H1 (cell line): ENCODE data around the gene RDH11. TPM values are rescaled to one million over a fixed set of nuclear protein-coding genes. Genes with fewer than 3 reads are reported as not detected.

ENCODE experiments used
- CTCF ChIA-PET: fragments of 300-600 bp; sonication (Branson Sonifier 250); formaldehyde crosslinking; loops from one replicate; lab custom pipeline; 2021; ENCODE audit not compliant: partially characterized antibody; lab: Charles Lee
- POLR2A ChIA-PET: fragments of 300-600 bp; sonication (Branson Sonifier 250); formaldehyde crosslinking; loops from one replicate; lab custom pipeline; 2021; ENCODE audit warnings: inconsistent platforms; ENCODE audit not compliant: partially characterized antibody; lab: Charles Lee
- DNase-seq, 2 experiments: peaks; one replicate each; pipeline versions ENCODE4 v3.0.0 to v3.0.0-alpha.2; 2010 to 2022; ENCODE audit warnings: low spot score in 2 of 2, low read depth in 1 of 2, mixed read lengths in 1 of 2
- FAIRE-seq: peaks from 2 replicates; lab custom pipeline; 2011; peaks lifted over from hg19 to GRCh38; lab: Jason Lieb, UNC
- H2AFZ ChIP-seq: 2 replicates; pipeline ENCODE4 v1.8.1; 2012; ENCODE audit warnings: low read length, inconsistent platforms
- H2AK5ac ChIP-seq: 2 replicates; pipeline ENCODE4 v1.6.1; 2013; ENCODE audit warnings: low read depth, low read length
- H2BK120ac ChIP-seq: replicated peaks from 2 replicates; pipeline ENCODE3; 2013; ENCODE audit warnings: low read depth, low read length, inconsistent platforms
- H2BK12ac ChIP-seq: 2 replicates; pipeline ENCODE4 v1.6.1; 2013; ENCODE audit warnings: low read depth, low read length
- H2BK15ac ChIP-seq: 2 replicates; pipeline ENCODE4 v1.6.1; 2013; ENCODE audit warnings: low read length
- H2BK20ac ChIP-seq: 2 replicates; pipeline ENCODE4 v1.6.1; 2013; ENCODE audit warnings: low read length
- H2BK5ac ChIP-seq: 2 replicates; pipeline ENCODE4 v1.6.1; 2013; ENCODE audit warnings: low read depth, low read length
- H3K14ac ChIP-seq: 2 replicates; pipeline ENCODE4 v1.6.1; 2013; ENCODE audit warnings: inconsistent platforms; ENCODE audit not compliant: insufficient read length
- H3K18ac ChIP-seq: 2 replicates; pipeline ENCODE4 v1.6.1; 2013; ENCODE audit warnings: low read length; ENCODE audit errors: extremely low read depth
- H3K23ac ChIP-seq: 2 replicates; pipeline ENCODE4 v1.6.1; 2013; ENCODE audit warnings: inconsistent platforms; ENCODE audit not compliant: insufficient read length
- H3K23me2 ChIP-seq: 2 replicates; pipeline ENCODE4 v1.6.1; 2013; ENCODE audit warnings: low read depth, low read length
- H3K27ac ChIP-seq: 2 replicates; pipeline ENCODE4 v1.6.1; 2011; ENCODE audit warnings: low read depth, low read length, inconsistent platforms
- H3K27me3 ChIP-seq, 4 experiments: replicated peaks in 1 of 4; 1 replicate in 1 of 4; 2 replicates in 3 of 4; pipeline versions ENCODE4 v1.6.1 to v1.8.1; 2011 to 2013; ENCODE audit warnings: low read length in 3 of 4, mild to moderate bottlenecking in 3 of 4, inconsistent platforms in 2 of 4, mixed read lengths in 2 of 4, moderate library complexity in 1 of 4; ENCODE audit not compliant: control insufficient read depth in 3 of 4, insufficient read depth in 3 of 4; ENCODE audit errors: extremely low read depth in 1 of 4
- H3K36me3 ChIP-seq, 4 experiments: 2 replicates each; pipeline versions ENCODE4 v1.6.1 to v1.8.1; 2011 to 2013; ENCODE audit warnings: mild to moderate bottlenecking in 4 of 4, low read length in 3 of 4, moderate library complexity in 2 of 4, control low read depth in 1 of 4, inconsistent platforms in 1 of 4; ENCODE audit not compliant: insufficient read depth in 4 of 4, control insufficient read depth in 2 of 4
- H3K4ac ChIP-seq: replicated peaks from 2 replicates; pipeline ENCODE3; 2013; ENCODE audit warnings: low read length, low read depth, mixed read lengths, inconsistent platforms; ENCODE audit not compliant: insufficient read length
- H3K4me1 ChIP-seq, 4 experiments: replicated peaks in 1 of 4; 1 replicate in 1 of 4; 2 replicates in 3 of 4; pipeline versions ENCODE4 v1.6.1 to v1.8.1; 2011 to 2013; ENCODE audit warnings: low read length in 3 of 4, inconsistent platforms in 2 of 4, mixed read lengths in 1 of 4; ENCODE audit not compliant: insufficient read depth in 4 of 4, control insufficient read depth in 3 of 4
- H3K4me2 ChIP-seq, 2 experiments: 2 replicates each; pipeline versions ENCODE4 v1.6.1 to v1.8.1; 2011 to 2013; ENCODE audit warnings: low read depth in 2 of 2, low read length in 2 of 2, control low read depth in 1 of 2, inconsistent platforms in 1 of 2, mild to moderate bottlenecking in 1 of 2; ENCODE audit not compliant: insufficient read depth in 1 of 2
- H3K4me3 ChIP-seq, 4 experiments: fragments of 200-600, 300-600 bp in 1 of 4; sonication (generic), shearing (Covaris generic), sonication (Bioruptor Twin) in 1 of 4; 2 replicates each; pipeline versions ENCODE4 v1.5.1 to v1.8.1; 2011 to 2016; ENCODE audit warnings: low read length in 4 of 4, low read depth in 3 of 4, control low read depth in 2 of 4, inconsistent platforms in 2 of 4, mild to moderate bottlenecking in 2 of 4, mixed read lengths in 1 of 4, moderate library complexity in 1 of 4; ENCODE audit not compliant: insufficient read depth in 2 of 4; ENCODE audit errors: extremely low read depth in 1 of 4
- H3K56ac ChIP-seq: replicated peaks from 2 replicates; pipeline ENCODE3; 2013; ENCODE audit warnings: low read depth, mild to moderate bottlenecking, mixed read lengths, low read length, inconsistent platforms; ENCODE audit not compliant: insufficient read length
- H3K79me1 ChIP-seq: 2 replicates; pipeline ENCODE4 v1.6.1; 2013; ENCODE audit warnings: low read depth, low read length, control low read depth
- H3K79me2 ChIP-seq, 2 experiments: 2 replicates each; pipeline versions ENCODE4 v1.6.1 to v1.8.1; 2012 to 2013; ENCODE audit warnings: low read length in 2 of 2, mild to moderate bottlenecking in 2 of 2, inconsistent platforms in 1 of 2; ENCODE audit not compliant: insufficient read depth in 2 of 2, control insufficient read depth in 1 of 2
- H3K9ac ChIP-seq, 4 experiments: replicated peaks in 1 of 4; 1 replicate in 1 of 4; 2 replicates in 3 of 4; pipeline versions ENCODE4 v1.6.1 to v1.8.1; 2011 to 2013; ENCODE audit warnings: low read depth in 3 of 4, low read length in 3 of 4, control low read depth in 2 of 4, mild to moderate bottlenecking in 2 of 4, moderate library complexity in 2 of 4, inconsistent platforms in 1 of 4; ENCODE audit errors: extremely low read depth in 1 of 4
- H3K9me3 ChIP-seq, 2 experiments: 2 replicates each; pipeline versions ENCODE4 v1.6.1 to v1.8.1; 2012 to 2013; ENCODE audit warnings: mild to moderate bottlenecking in 2 of 2, moderate library complexity in 2 of 2, control low read depth in 1 of 2, inconsistent platforms in 1 of 2, low read depth in 1 of 2, low read length in 1 of 2, mixed read lengths in 1 of 2; ENCODE audit not compliant: insufficient read depth in 2 of 2
- H4K20me1 ChIP-seq, 2 experiments: replicated peaks in 1 of 2; 2 replicates each; pipeline versions ENCODE3 to v1.8.1; 2011 to 2013; ENCODE audit warnings: inconsistent platforms in 2 of 2, low read length in 2 of 2, mild to moderate bottlenecking in 1 of 2; ENCODE audit not compliant: insufficient read depth in 2 of 2, control insufficient read depth in 1 of 2
- H4K5ac ChIP-seq: 2 replicates; pipeline ENCODE4 v1.6.1; 2013; ENCODE audit warnings: low read length, low read depth, mixed read lengths, inconsistent platforms; ENCODE audit not compliant: insufficient read length
- H4K8ac ChIP-seq: 2 replicates; pipeline ENCODE4 v1.8.0; 2013; ENCODE audit warnings: mild to moderate bottlenecking, moderate library complexity, low read length, inconsistent platforms; ENCODE audit not compliant: insufficient read depth; ENCODE audit errors: extremely low read depth
- H4K91ac ChIP-seq: replicated peaks from 2 replicates; pipeline ENCODE3; 2013; ENCODE audit warnings: low read length, mixed read lengths, inconsistent platforms; ENCODE audit not compliant: insufficient read length
- JUN ChIP-seq: IDR thresholded peaks from 2 replicates; pipeline ENCODE4 v1.6.1; 2011; ENCODE audit warnings: low read depth, mild to moderate bottlenecking, improper control_type of control experiment, low read length
- RXRA ChIP-seq: IDR thresholded peaks from 2 replicates; pipeline ENCODE4 v1.6.1; 2011; ENCODE audit warnings: low read depth, mild to moderate bottlenecking, low read length, moderate library complexity; ENCODE audit not compliant: insufficient read depth
- SIN3A ChIP-seq, 2 experiments: IDR thresholded peaks in 1 of 2; conservative IDR thresholded peaks in 1 of 2; 2 replicates each; pipeline ENCODE4 v1.6.1; 2011 to 2012; ENCODE audit warnings: low read length in 2 of 2, improper control_type of control experiment in 1 of 2, low read depth in 1 of 2, mild to moderate bottlenecking in 1 of 2
- WGBS, 2 experiments: shearing (Covaris generic) in 1 of 2; methylation state at CpG; one replicate each; pipeline versions ENCODE4 v1.1.6 to v1.1.7; 2013 to 2015; ENCODE audit warnings: low lambda C conversion rate in 2 of 2, mixed read lengths in 2 of 2, inconsistent platforms in 1 of 2, low coverage in 1 of 2, missing lambda C conversion rate in 1 of 2; ENCODE audit not compliant: insufficient replicate concordance in 2 of 2, insufficient coverage in 1 of 2, insufficient read length in 1 of 2; ENCODE audit errors: extremely low coverage in 1 of 2, missing lambda C conversion rate in 1 of 2; 5-methylcytosine and 5-hydroxymethylcytosine counted together
- polyA plus RNA-seq, 7 experiments: library from polyadenylated mRNA; depleted of rRNA in 3 of 7; stranded (reverse) in 5 of 7; unstranded in 2 of 7; fragments of >200 nt in 5 of 7; fragments of 200-250 nt in 2 of 7; gene quantifications; 1 replicate in 5 of 7; 2 replicates in 1 of 7; 4 replicates in 1 of 7; pipeline versions ENCODE4 v1.2.1 to v1.2.3, GENCODE V29; 2011 to 2013; ENCODE audit warnings: missing spikeins in 2 of 7, mixed read lengths in 2 of 7
- total RNA-seq: library from RNA; stranded (reverse); fragmentation: NEBNext Ultra II Directional; extraction: Animal tissue kit (Norgen Biotek cat#: 25700); gene quantifications from 2 replicates; pipeline ENCODE4 v1.2.1, GENCODE V29; 2021

Gene RDH11
- total and polyA plus RNA-seq, 2 of the 8 experiments (the other 6 are each of a cell fraction or from before 2014, with no cell fraction given), result 104 to 117 TPM

DNA sequence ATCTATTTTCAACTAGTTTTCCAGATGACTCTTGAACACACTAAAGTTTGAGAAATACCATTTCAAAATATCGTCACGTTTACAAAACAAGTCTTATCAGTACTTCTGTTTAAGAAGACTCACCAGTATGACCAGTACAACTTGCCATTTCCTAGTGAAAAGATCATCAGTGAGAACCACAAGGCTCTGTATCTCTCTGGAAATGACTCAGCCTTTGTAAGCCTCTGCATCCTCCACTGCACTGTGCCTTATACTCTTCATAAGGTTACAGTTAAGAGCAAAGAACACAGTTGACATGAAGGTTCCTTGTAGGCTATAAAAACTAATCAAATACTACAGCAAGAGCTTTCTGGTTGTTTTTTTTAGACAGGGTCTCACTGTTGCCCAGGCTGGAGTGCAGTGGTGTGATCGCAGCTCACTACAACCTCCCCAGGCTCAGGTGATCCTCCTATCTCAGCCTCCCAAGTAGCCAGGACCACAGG, 15.4 kb downstream of the RDH11 start:
- peaks cover 15 to 72% (median 47%) of the 10 kb centered on the region in 4 experiments for H3K36me3 ChIP-seq
- no peak overlapping the region for H3K23ac ChIP-seq
- H4K5ac ChIP-seq, result no peak overlapping the region
- WGBS, 2 experiments, result 89% methylated on average over 3 of the region's 3 CpGs; no CpG with 5 or more reads in 1 of the 2 experiments
- no peak overlapping the region for H2BK5ac ChIP-seq
- no peak overlapping the region for H4K91ac ChIP-seq
- no peak overlapping the region for H3K4me2 ChIP-seq
- H2BK20ac ChIP-seq, result no peak overlapping the region
- H2AK5ac ChIP-seq, result no peak overlapping the region
- no peak overlapping the region for H4K8ac ChIP-seq
- peaks cover 0 to 32% of the 10 kb centered on the region in 2 experiments; a peak in 2 of 4 replicates for H3K79me2 ChIP-seq
- no peaks in the 10 kb centered on the region; a peak in 2 of 7 replicates for H3K4me1 ChIP-seq
- H3K9me3 ChIP-seq, result no peaks in the 10 kb centered on the region
- H3K9ac ChIP-seq, result no peak overlapping the region
- H3K4ac ChIP-seq, result no peak overlapping the region
- ChIA-PET CTCF (interaction anchor here (0.8 to 1.5 kb wide), 2 partner anchors 24 to 62 kb away, joined by 4 to 5 read pairs; no protein-coding TSS in a partner anchor), POLR2A (interaction anchor here (5.7 kb wide), 1 partner anchor 14 kb away, joined by 21 read pairs; the partner anchor contains the start of gene RDH11)
- peaks cover 8 to 10% of the 10 kb centered on the region in 2 experiments for H4K20me1 ChIP-seq
- no peak overlapping the region for H3K56ac ChIP-seq
- H3K14ac ChIP-seq, result no peak overlapping the region
- H3K23me2 ChIP-seq, result no peaks in the 10 kb centered on the region; the same call in 1 of the 2 replicates
- FAIRE-seq (no peak), DNase-seq (no peak)
- H2BK120ac ChIP-seq, result no peak overlapping the region
- H2BK12ac ChIP-seq, result no peak overlapping the region
- no peak overlapping the region for H2BK15ac ChIP-seq
- no peak overlapping the region for H3K4me3 ChIP-seq
- H3K18ac ChIP-seq, result no peak overlapping the region
- H3K27me3 ChIP-seq, result no peaks in the 10 kb centered on the region; a peak in 1 of 7 replicates
- no peak overlapping the region for H3K27ac ChIP-seq
- TF ChIP-seq JUN (no peak), SIN3A (conservative IDR thresholded peaks at IDR 0.05 in 1 of 2, IDR thresholded peaks at IDR 0.05 in 1 of 2; ENCODE audit: low read depth in 1 of 2, low read length in 2 of 2) (no peak), RXRA (no peak)
- no peak overlapping the region for H2AFZ ChIP-seq
- peaks cover 2% of the 10 kb centered on the region; the same call in 1 of the 2 replicates for H3K79me1 ChIP-seq
